K562 (cell line): ENCODE data around the gene PRSS35. TPM values are rescaled to one million over a fixed set of nuclear protein-coding genes. Genes with fewer than 3 reads are reported as not detected.
"Not testable (repeated sequence)": the region's sequence is repeated elsewhere in the genome, so short reads cannot be mapped to it uniquely, and the experiment has no call there.

Source experiments
- ATAC-seq: fragments of 200-7000 bp; cut with Tn5 transposase; 3 replicates; pipeline ENCODE4 v1.9.1; 2020; ENCODE audit warnings: moderate library complexity
- BruUV-seq: library from RNA; stranded (reverse); fragments of 400-500 nt; replicated peaks from 2 replicates; lab custom pipeline; 2021; lab: Mats Ljungman, UMichigan
- CTCF ChIA-PET: fragments of 300-600 bp; formaldehyde crosslinking; extraction: SDS; loops from one replicate; lab custom pipeline; 2021; ENCODE audit warnings: low intra/inter-chr PET ratio; lab: Yijun Ruan, JAX
- POLR2A ChIA-PET: fragments of 300-600, 350-650 bp; sonication (Branson Sonifier 250); formaldehyde crosslinking; extraction: SDS; loops from one replicate; lab custom pipeline; 2021; ENCODE audit warnings: antibody characterized with exemption, inconsistent platforms; lab: Yijun Ruan, JAX
- DNase-seq, 4 experiments: peaks; one replicate each; pipeline versions ENCODE4 v3.0.0 to v3.0.0-alpha.2; 2011 to 2018; ENCODE audit warnings: low spot score in 3 of 4, mixed read lengths in 3 of 4; ENCODE audit errors: extremely low read depth in 1 of 4
- FAIRE-seq: peaks from 2 replicates; lab custom pipeline; 2011; peaks lifted over from hg19 to GRCh38; lab: Jason Lieb, UNC
- H2AFZ ChIP-seq: 2 replicates; pipeline ENCODE4 v1.6.0; 2011; ENCODE audit warnings: low read depth, low read length, control low read depth, inconsistent platforms
- H3K27ac ChIP-seq: fragments of 200-600 bp; 3 replicates; pipeline ENCODE4 v1.8.0; 2011; ENCODE audit warnings: low read depth, mild to moderate bottlenecking, control low read depth, inconsistent platforms, low read length, moderate library complexity, mixed read lengths; ENCODE audit errors: extremely low read depth
- H3K27me3 ChIP-seq, 2 experiments: fragments of 300-600 bp in 1 of 2; 2 replicates in 1 of 2; 3 replicates in 1 of 2; pipeline versions ENCODE4 v1.6.0 to v1.8.0; 2011; ENCODE audit warnings: inconsistent platforms in 2 of 2, low read length in 2 of 2, mild to moderate bottlenecking in 1 of 2, mixed read lengths in 1 of 2, moderate library complexity in 1 of 2; ENCODE audit not compliant: control insufficient read depth in 2 of 2, insufficient read depth in 2 of 2
- H3K36me3 ChIP-seq: fragments of 300-600 bp; 3 replicates; pipeline ENCODE4 v1.8.0; 2011; ENCODE audit warnings: mild to moderate bottlenecking, low read length, inconsistent platforms; ENCODE audit not compliant: control insufficient read depth, insufficient read depth
- H3K4me1 ChIP-seq, 2 experiments: fragments of 200-600 bp in 1 of 2; replicated peaks in 1 of 2; 2 replicates in 1 of 2; 3 replicates in 1 of 2; pipeline versions ENCODE4 v1.5.1 to v1.8.0; 2011; ENCODE audit warnings: inconsistent platforms in 2 of 2, low read length in 2 of 2, mild to moderate bottlenecking in 1 of 2, mixed read lengths in 1 of 2, moderate library complexity in 1 of 2; ENCODE audit not compliant: control insufficient read depth in 2 of 2, insufficient read depth in 2 of 2
- H3K4me2 ChIP-seq: 2 replicates; pipeline ENCODE4 v1.6.1; 2011; ENCODE audit warnings: low read length, control low read depth, inconsistent platforms, mixed read lengths; ENCODE audit not compliant: insufficient read depth
- H3K4me3 ChIP-seq: fragments of 200-600 bp; sonication (generic), shearing (Covaris generic); 2 replicates; pipeline ENCODE4 v1.5.1; 2016; ENCODE audit warnings: control low read depth, inconsistent platforms
- H3K79me2 ChIP-seq: fragments of 200-600 bp; 3 replicates; pipeline ENCODE4 v1.8.0; 2011; ENCODE audit warnings: low read length, inconsistent platforms; ENCODE audit not compliant: control insufficient read depth, insufficient read depth
- H3K9ac ChIP-seq, 2 experiments: 2 replicates each; pipeline versions ENCODE4 v1.6.0 to v1.6.1; 2011; ENCODE audit warnings: low read depth in 2 of 2, low read length in 2 of 2, control low read depth in 1 of 2, inconsistent platforms in 1 of 2, mild to moderate bottlenecking in 1 of 2, mixed read lengths in 1 of 2; ENCODE audit not compliant: insufficient read depth in 1 of 2
- H3K9me1 ChIP-seq: one replicate; pipeline ENCODE4 v1.6.0; 2011; ENCODE audit warnings: inconsistent platforms, mild to moderate bottlenecking, low read length, moderate library complexity; ENCODE audit not compliant: control insufficient read depth, insufficient read depth
- H3K9me3 ChIP-seq: replicated peaks from 2 replicates; pipeline ENCODE4 v1.5.1; 2011; ENCODE audit warnings: low read depth, low read length, inconsistent platforms; ENCODE audit not compliant: control insufficient read depth, insufficient read depth
- H4K20me1 ChIP-seq: replicated peaks from 2 replicates; pipeline ENCODE4 v1.6.1; 2011; ENCODE audit warnings: low read length, inconsistent platforms, mixed read lengths; ENCODE audit not compliant: control insufficient read depth, insufficient read depth
- AFF1 ChIP-seq, 2 experiments: fragments of 450-650 bp; IDR thresholded peaks; 2 replicates each; pipeline ENCODE4 v1.6.1; 2018; ENCODE audit warnings: mild to moderate bottlenecking in 2 of 2, low read depth in 1 of 2; ENCODE audit not compliant: partially characterized antibody in 2 of 2
- ARID1B ChIP-seq: fragments of 450-650 bp; IDR thresholded peaks from 2 replicates; pipeline ENCODE4 v1.6.1; 2016; ENCODE audit warnings: antibody characterized with exemption, mild to moderate bottlenecking, inconsistent platforms
- CBFA2T2 ChIP-seq: fragments of 450-650 bp; conservative IDR thresholded peaks from 2 replicates; pipeline ENCODE4 v1.6.1; 2017; ENCODE audit warnings: mild to moderate bottlenecking
- CBFA2T3 ChIP-seq: fragments of 450-650 bp; IDR thresholded peaks from 2 replicates; pipeline ENCODE4 v1.6.1; 2017
- CC2D1A ChIP-seq: fragments of 450-650 bp; IDR thresholded peaks from 2 replicates; pipeline ENCODE4 v1.6.1; 2017; ENCODE audit warnings: mild to moderate bottlenecking
- DPF2 ChIP-seq: fragments of 450-650 bp; IDR thresholded peaks from 2 replicates; pipeline ENCODE4 v1.6.1; 2016
- EP300 ChIP-seq: IDR thresholded peaks from 2 replicates; pipeline ENCODE4 v1.6.1; 2012; ENCODE audit warnings: low read length, improper control_type of control experiment
- ETV1 ChIP-seq: fragments of 450-650 bp; conservative IDR thresholded peaks from 2 replicates; pipeline ENCODE4 v1.6.1; 2016; ENCODE audit warnings: missing genetic modification characterization, control low read depth, low read depth, missing compliant biosample characterization
- NCOR1 ChIP-seq: fragments of 450-650 bp; IDR thresholded peaks from 2 replicates; pipeline ENCODE4 v1.6.1; 2016; ENCODE audit warnings: mild to moderate bottlenecking, moderate library complexity
- NFE2 ChIP-seq: IDR thresholded peaks from 2 replicates; pipeline ENCODE4 v1.6.1; 2014; ENCODE audit warnings: antibody characterized with exemption, low read depth
- SMARCA4 ChIP-seq: fragments of 450-650 bp; IDR thresholded peaks from 2 replicates; pipeline ENCODE4 v1.6.1; 2016
- SMARCE1 ChIP-seq: fragments of 450-650 bp; IDR thresholded peaks from 2 replicates; pipeline ENCODE4 v1.7.1; 2016; ENCODE audit warnings: mild to moderate bottlenecking
- TAL1 ChIP-seq: fragments of 450-650 bp; IDR thresholded peaks from 2 replicates; pipeline ENCODE4 v1.6.1; 2016; ENCODE audit warnings: mild to moderate bottlenecking
- TCF3 ChIP-seq: sonication (generic); formaldehyde crosslinking; IDR thresholded peaks from 2 replicates; pipeline ENCODE4 v1.4.0; 2020; ENCODE audit warnings: mild to moderate bottlenecking, missing genetic modification reagents
- TEAD4 ChIP-seq, 2 experiments: sonication (generic) in 1 of 2; formaldehyde crosslinking in 1 of 2; IDR thresholded peaks; 2 replicates each; pipeline versions ENCODE4 v1.6.1 to v1.8.0; 2012 to 2022; ENCODE audit warnings: borderline replicate concordance in 1 of 2, inconsistent platforms in 1 of 2, low read length in 1 of 2, mild to moderate bottlenecking in 1 of 2, missing genetic modification reagents in 1 of 2
- TRIM24 ChIP-seq, 2 experiments: fragments of 450-650 bp; IDR thresholded peaks; 2 replicates each; pipeline ENCODE4 v1.6.1; 2016
- ZEB2 ChIP-seq: fragments of 450-650 bp; IDR thresholded peaks from 2 replicates; pipeline ENCODE4 v1.6.1; 2016
- ZNF431 ChIP-seq: sonication (generic); formaldehyde crosslinking; IDR thresholded peaks from 2 replicates; pipeline ENCODE4 v1.8.0; 2022; ENCODE audit warnings: mild to moderate bottlenecking, missing genetic modification reagents
- ZNF766 ChIP-seq: fragments of 200-800 bp; sonication (Bioruptor generic); conservative IDR thresholded peaks from 2 replicates; pipeline ENCODE4 v1.6.1; 2016; ENCODE audit warnings: missing genetic modification characterization, missing compliant biosample characterization
- WGBS: fragments of 100-300 bp; shearing (Covaris generic); methylation state at CpG from one replicate; pipeline ENCODE4 v1.1.6; 2016; ENCODE audit warnings: low coverage, mixed read lengths; ENCODE audit not compliant: insufficient coverage; ENCODE audit errors: missing lambda C conversion rate; 5-methylcytosine and 5-hydroxymethylcytosine counted together
- in situ Hi-C: fragments of 300-500 bp; cut with MboI; formaldehyde crosslinking; loops from 4 replicates; pipeline ENCODE4 v1.15.0; 2018; ENCODE audit warnings: inconsistent platforms, mixed read lengths
- intact Hi-C: fragments of 100-400 bp; cut with micrococcal nuclease; formaldehyde crosslinking; loops from 2 replicates; pipeline ENCODE4 v1.14.2; 2022
- polyA plus RNA-seq, 8 experiments: library from polyadenylated mRNA; depleted of rRNA in 4 of 8; stranded (reverse) in 5 of 8; unstranded in 3 of 8; fragments of >200 nt; fragmentation: Nextera tagmentation in 2 of 8; fragmentation: Illumina TruSeq in 1 of 8; extraction: Ambion mirVana in 2 of 8; extraction: Trizol in 1 of 8; gene quantifications; 2 replicates each; pipeline versions ENCODE4 v1.2.1 to v1.2.3, GENCODE V29; 2011 to 2014; ENCODE audit warnings: inconsistent platforms in 1 of 8, missing spikeins in 1 of 8
- total RNA-seq, 7 experiments: library from RNA; depleted of rRNA in 6 of 7; stranded (reverse); fragments of >200 nt in 6 of 7; fragmentation: Illumina TruSeq in 2 of 7; extraction: Trizol in 2 of 7; gene quantifications; 2 replicates each; pipeline versions ENCODE4 v1.2.1 to v1.2.3, GENCODE V29; 2011 to 2021; ENCODE audit warnings: low replicate concordance in 1 of 7

PRSS35 gene
- total and polyA plus RNA-seq, 9 of the 15 experiments (the other 6 are each of a cell fraction or from before 2014, with no cell fraction given) = not detected

GRCh38 chr6:83571663-83572185 is 59.4 kb downstream of the PRSS35 start:
- H3K4me1 ChIP-seq; H3K27me3 ChIP-seq; H3K4me3 ChIP-seq; H3K9me3 ChIP-seq; H3K36me3 ChIP-seq; ATAC-seq; H3K4me2 ChIP-seq; FAIRE-seq; H3K79me2 ChIP-seq; intact Hi-C loops; CTCF ChIA-PET; in situ Hi-C loops; H3K9ac ChIP-seq; BruUV-seq; H3K9me1 ChIP-seq; H4K20me1 ChIP-seq; H2AFZ ChIP-seq; POLR2A ChIA-PET; TF ChIP-seq TEAD4 (CRISPR knock-in tag; IDR thresholded peaks at IDR 0.05; ENCODE audit: borderline replicate concordance): not testable (repeated sequence)
- 6% methylated on average over 4 of the region's 4 CpGs for WGBS
- peak in 1 of 4 experiments; percentile 37 for DNase-seq
- TF ChIP-seq NCOR1 (peak; percentile 41; the same call in 1 of the 2 replicates), SMARCA4 (0 out of 2 replicates have a peak, but pooled peaks have one; percentile 19), ZNF766 (CRISPR knock-in tag) (0 out of 2 replicates have a peak, but pooled peaks have one; percentile 61), DPF2 (peak; percentile 50; the same call in 1 of the 2 replicates), TRIM24 (IDR thresholded peaks at IDR 0.05) (peak; percentile 81 to 89), SMARCE1 (peak; percentile 33; the same call in 1 of the 2 replicates), NFE2 (peak; percentile 11; the same call in 1 of the 2 replicates), TAL1 (peak; percentile 76), CBFA2T2 (peak; percentile 75), ZEB2 (0 out of 2 replicates have a peak, but pooled peaks have one; percentile 45), ETV1 (tag) (0 out of 2 replicates have a peak, but pooled peaks have one; percentile 32), AFF1 (IDR thresholded peaks at IDR 0.05; ENCODE audit: low read depth in 1 of 2, partially characterized antibody in 2 of 2) (peak in 1 of 2 experiments; percentile 18), ARID1B (peak; percentile 67), TEAD4 (IDR thresholded peaks at IDR 0.05; ENCODE audit: low read length) (peak; percentile 53; the same call in 1 of the 2 replicates), EP300 (peak; percentile 13; the same call in 1 of the 2 replicates), TCF3 (peak; percentile 56), CC2D1A (peak; percentile 75), ZNF431 (CRISPR knock-in tag) (peak; percentile 75; the same call in 1 of the 2 replicates), CBFA2T3 (peak; percentile 85)
- H3K27ac ChIP-seq = peak overlapping the region; percentile 26; the same call in 1 of the 3 replicates
